SU-DHL-6 (cell line): Measurements from ENCODE around the gene PDC.

Experiments used
- EZH2phosphoT487 ChIP-seq: fragments of 200-600 bp; sonication (generic), shearing (Covaris generic); conservative IDR thresholded peaks from 2 replicates; pipeline ENCODE4 v1.6.1; 2018; ENCODE audit warnings: mild to moderate bottlenecking, antibody characterized with exemption, low read length, moderate library complexity, mixed read lengths
- TF ChIP-seq, protein P1 (sequence below): fragments of 200-600 bp; sonication (generic); IDR thresholded peaks from one replicate; pipeline ENCODE4 v1.5.1; 2017; ENCODE audit warnings: antibody characterized with exemption, mild to moderate bottlenecking, low read length, moderate library complexity; ENCODE audit not compliant: insufficient read depth, poor library complexity, severe bottlenecking

DNA sequence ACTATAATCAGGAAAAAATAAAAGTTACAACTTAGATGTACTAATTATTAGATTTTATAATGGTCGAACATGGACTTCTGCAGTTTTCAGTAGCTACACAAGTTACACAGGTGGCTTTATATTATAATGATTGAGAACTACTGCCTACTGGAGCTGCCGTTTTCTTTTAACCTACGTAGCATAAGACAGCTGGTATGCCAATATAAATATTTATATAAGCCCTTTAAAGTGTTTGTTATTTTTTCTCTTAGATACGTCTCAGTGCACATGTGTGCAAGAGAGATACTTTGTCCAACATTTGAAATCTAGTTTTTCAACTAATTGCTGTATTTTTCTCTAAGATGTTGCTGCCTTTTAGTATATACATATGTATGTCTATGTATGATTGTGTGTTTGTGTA is 42.4 kb downstream of the PDC start:
- TF ChIP-seq, protein P1, sequence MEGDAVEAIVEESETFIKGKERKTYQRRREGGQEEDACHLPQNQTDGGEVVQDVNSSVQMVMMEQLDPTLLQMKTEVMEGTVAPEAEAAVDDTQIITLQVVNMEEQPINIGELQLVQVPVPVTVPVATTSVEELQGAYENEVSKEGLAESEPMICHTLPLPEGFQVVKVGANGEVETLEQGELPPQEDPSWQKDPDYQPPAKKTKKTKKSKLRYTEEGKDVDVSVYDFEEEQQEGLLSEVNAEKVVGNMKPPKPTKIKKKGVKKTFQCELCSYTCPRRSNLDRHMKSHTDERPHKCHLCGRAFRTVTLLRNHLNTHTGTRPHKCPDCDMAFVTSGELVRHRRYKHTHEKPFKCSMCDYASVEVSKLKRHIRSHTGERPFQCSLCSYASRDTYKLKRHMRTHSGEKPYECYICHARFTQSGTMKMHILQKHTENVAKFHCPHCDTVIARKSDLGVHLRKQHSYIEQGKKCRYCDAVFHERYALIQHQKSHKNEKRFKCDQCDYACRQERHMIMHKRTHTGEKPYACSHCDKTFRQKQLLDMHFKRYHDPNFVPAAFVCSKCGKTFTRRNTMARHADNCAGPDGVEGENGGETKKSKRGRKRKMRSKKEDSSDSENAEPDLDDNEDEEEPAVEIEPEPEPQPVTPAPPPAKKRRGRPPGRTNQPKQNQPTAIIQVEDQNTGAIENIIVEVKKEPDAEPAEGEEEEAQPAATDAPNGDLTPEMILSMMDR = no peak
- TF ChIP-seq EZH2phosphoT487 = no peak
